Body of pancreas (tissue), 4 donors: ENCODE measurements around the gene LRIG1.

Source experiments
- POLR2A ChIP-seq, 3 donors: fragments of 450-650 bp; IDR thresholded peaks; one replicate each; pipeline ENCODE4 v1.6.1; 2016; ENCODE audit warnings: antibody characterized with exemption in 3 of 3, mild to moderate bottlenecking in 2 of 3
- TF ChIP-seq, protein P1 (sequence below), 7 experiments: fragments of 450-650 bp in 4 of 7; fragments of 200-600 bp in 3 of 7; sonication (generic) in 3 of 7; IDR thresholded peaks; one replicate each; pipeline ENCODE4 v1.5.1; 2016 to 2019; ENCODE audit warnings: antibody characterized with exemption in 7 of 7

DNA sequence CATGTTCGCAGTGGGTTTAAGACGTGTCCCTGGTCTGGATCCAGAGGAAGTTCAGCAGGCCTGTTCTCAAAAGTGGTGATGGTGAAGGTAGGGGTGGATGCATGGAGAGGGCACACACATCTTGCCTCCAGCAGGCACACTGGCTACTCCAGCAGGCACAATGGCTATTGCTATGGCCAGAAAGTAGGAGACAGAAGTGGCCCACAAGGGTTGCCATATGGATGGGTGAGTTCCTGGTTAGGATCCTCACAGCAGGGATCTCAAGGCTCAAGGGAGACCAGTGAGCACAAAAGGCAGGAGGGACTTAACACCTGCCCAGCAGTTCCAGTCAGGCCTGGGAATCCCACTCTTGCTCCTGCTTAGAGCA lies 107.9 kb downstream of the LRIG1 start:
- TF ChIP-seq, protein P1, sequence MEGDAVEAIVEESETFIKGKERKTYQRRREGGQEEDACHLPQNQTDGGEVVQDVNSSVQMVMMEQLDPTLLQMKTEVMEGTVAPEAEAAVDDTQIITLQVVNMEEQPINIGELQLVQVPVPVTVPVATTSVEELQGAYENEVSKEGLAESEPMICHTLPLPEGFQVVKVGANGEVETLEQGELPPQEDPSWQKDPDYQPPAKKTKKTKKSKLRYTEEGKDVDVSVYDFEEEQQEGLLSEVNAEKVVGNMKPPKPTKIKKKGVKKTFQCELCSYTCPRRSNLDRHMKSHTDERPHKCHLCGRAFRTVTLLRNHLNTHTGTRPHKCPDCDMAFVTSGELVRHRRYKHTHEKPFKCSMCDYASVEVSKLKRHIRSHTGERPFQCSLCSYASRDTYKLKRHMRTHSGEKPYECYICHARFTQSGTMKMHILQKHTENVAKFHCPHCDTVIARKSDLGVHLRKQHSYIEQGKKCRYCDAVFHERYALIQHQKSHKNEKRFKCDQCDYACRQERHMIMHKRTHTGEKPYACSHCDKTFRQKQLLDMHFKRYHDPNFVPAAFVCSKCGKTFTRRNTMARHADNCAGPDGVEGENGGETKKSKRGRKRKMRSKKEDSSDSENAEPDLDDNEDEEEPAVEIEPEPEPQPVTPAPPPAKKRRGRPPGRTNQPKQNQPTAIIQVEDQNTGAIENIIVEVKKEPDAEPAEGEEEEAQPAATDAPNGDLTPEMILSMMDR (IDR thresholded peaks at IDR 0.05) = no peak
- no peak for TF ChIP-seq POLR2A (IDR thresholded peaks at IDR 0.05)
